Measurements from ENCODE around the gene CDKN2B-AS1.

GRCh38 chr9:21998026-21998425, 3.4 kb downstream of the CDKN2B-AS1 start:
- no peak for TF ChIP-seq EZH2 (IDR thresholded peaks at IDR 0.05; ENCODE audit: low read length)
- TF ChIP-seq CTCF (optimal IDR thresholded peaks at IDR 0.05 in 1 of 3, IDR thresholded peaks at IDR 0.05 in 1 of 3, conservative IDR thresholded peaks at IDR 0.05 in 1 of 3; ENCODE audit: extremely low read depth in 1 of 3, insufficient read depth in 2 of 3, low read length in 3 of 3) = no peak

All from keratinocyte (primary cell).